ENCODE measurements around the gene HTRA3.
"Not testable (repeated sequence)": the region's sequence is repeated elsewhere in the genome, so short reads cannot be mapped to it uniquely, and the experiment has no call there.

HTRA3 gene

GRCh38 chr4:8330821-8331574, 61.4 kb downstream of the HTRA3 start:
- DNase-seq: no peak

GRCh38 chr4:8331575-8331955, 62.0 kb downstream of the HTRA3 start:
- no peak for DNase-seq

GRCh38 chr4:8332038-8332857, 62.7 kb downstream of the HTRA3 start:
- no peak for DNase-seq

GRCh38 chr4:8332891-8333331, 63.4 kb downstream of the HTRA3 start:
- DNase-seq: no peak

GRCh38 chr4:8333726-8334460, 64.3 kb downstream of the HTRA3 start:
- DNase-seq: no peak

- no peak for DNase-seq
These were observed 65.4 kb downstream of the HTRA3 start for GRCh38 chr4:8334786-8335460.

- DNase-seq: no peak
These were observed 66.3 kb downstream of the HTRA3 start for GRCh38 chr4:8335848-8336247.

GRCh38 chr4:8336412-8337075, 67.0 kb downstream of the HTRA3 start:
- DNase-seq: no peak

- DNase-seq: no peak
These were observed 68.9 kb downstream of the HTRA3 start for GRCh38 chr4:8338351-8338961.

GRCh38 chr4:8340781-8341241, 71.3 kb downstream of the HTRA3 start:
- no peak for DNase-seq

GRCh38 chr4:8341281-8341680, 71.7 kb downstream of the HTRA3 start:
- DNase-seq: not testable (repeated sequence)

- no peak for DNase-seq
These were observed 72.1 kb downstream of the HTRA3 start for GRCh38 chr4:8341691-8342090.

GRCh38 chr4:8342651-8343261, 73.2 kb downstream of the HTRA3 start:
- DNase-seq: no peak

- no peak for DNase-seq
These were observed 73.9 kb downstream of the HTRA3 start for GRCh38 chr4:8343262-8343966.

- no peak for DNase-seq
These were observed 74.4 kb downstream of the HTRA3 start for GRCh38 chr4:8343967-8344331.

- no peak for DNase-seq
These were observed 74.8 kb downstream of the HTRA3 start for GRCh38 chr4:8344377-8344776.

- no peak for DNase-seq
These were observed 75.7 kb downstream of the HTRA3 start for GRCh38 chr4:8345053-8345945.

GRCh38 chr4:8345946-8346814, 76.6 kb downstream of the HTRA3 start:
- no peak for DNase-seq
